ENCODE results near the gene C1orf167.

The C1orf167 gene

DNA sequence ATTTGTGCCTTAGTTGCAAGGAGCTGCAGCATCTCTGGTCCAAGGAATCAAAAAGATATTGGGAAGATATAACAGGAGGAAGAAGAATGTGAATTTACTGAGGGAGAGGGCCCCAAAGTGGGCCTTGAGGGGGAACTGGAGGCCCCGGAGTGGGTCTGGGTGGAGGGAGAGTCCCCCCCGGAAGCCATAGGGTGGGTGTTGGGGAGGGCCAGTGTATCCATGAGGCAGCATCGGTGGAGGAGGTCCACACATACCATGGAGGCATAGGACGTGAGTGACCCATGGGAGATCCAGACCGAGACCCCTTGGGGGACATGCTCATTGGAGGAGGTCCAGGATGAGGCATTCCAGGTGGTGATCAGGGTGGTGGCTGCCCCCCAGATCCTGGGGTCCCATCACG is 708 bp upstream of the C1orf167 start:
- DNase-seq (ENCODE audit: low read depth) = no peak
- TF ChIP-seq CTCF (IDR thresholded peaks at IDR 0.05; ENCODE audit: control insufficient read depth, extremely low read depth, insufficient read depth) = no peak
- H3K4me3 ChIP-seq (ENCODE audit: low read depth, low read length) = no peak overlapping the region

GRCh38 chr1:11764115-11764514 is 2.1 kb downstream of the C1orf167 start:
- no peak for TF ChIP-seq CTCF (IDR thresholded peaks at IDR 0.05; ENCODE audit: control insufficient read depth, extremely low read depth, insufficient read depth)
- DNase-seq (ENCODE audit: low read depth) = no peak
- H3K4me3 ChIP-seq (ENCODE audit: low read depth, low read length) = no peak overlapping the region

DNA sequence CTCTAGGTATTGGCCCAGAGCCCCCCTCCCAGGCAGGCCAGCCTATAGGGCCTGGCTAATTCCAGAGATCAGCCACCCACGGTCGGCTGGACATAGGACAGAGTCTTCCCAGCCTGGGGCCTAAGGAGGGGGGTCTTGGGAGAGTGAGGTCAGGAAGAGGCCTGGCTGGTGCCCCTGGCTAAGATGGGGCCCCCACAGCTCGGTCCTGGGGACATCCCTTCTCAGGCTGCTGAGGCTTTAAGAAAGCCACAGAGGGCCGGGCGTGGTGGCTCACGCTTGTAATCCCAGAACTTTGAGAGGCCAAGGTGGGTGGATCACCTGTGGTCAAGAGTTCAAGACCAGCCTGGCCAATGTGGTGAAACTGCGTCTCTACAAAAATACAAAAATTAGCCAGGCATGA is 2.5 kb downstream of the C1orf167 start:
- H3K4me3 ChIP-seq (ENCODE audit: low read depth, low read length) = no peak overlapping the region
- no peak for DNase-seq (ENCODE audit: low read depth)
- TF ChIP-seq CTCF (IDR thresholded peaks at IDR 0.05; ENCODE audit: control insufficient read depth, extremely low read depth, insufficient read depth) = no peak

DNA sequence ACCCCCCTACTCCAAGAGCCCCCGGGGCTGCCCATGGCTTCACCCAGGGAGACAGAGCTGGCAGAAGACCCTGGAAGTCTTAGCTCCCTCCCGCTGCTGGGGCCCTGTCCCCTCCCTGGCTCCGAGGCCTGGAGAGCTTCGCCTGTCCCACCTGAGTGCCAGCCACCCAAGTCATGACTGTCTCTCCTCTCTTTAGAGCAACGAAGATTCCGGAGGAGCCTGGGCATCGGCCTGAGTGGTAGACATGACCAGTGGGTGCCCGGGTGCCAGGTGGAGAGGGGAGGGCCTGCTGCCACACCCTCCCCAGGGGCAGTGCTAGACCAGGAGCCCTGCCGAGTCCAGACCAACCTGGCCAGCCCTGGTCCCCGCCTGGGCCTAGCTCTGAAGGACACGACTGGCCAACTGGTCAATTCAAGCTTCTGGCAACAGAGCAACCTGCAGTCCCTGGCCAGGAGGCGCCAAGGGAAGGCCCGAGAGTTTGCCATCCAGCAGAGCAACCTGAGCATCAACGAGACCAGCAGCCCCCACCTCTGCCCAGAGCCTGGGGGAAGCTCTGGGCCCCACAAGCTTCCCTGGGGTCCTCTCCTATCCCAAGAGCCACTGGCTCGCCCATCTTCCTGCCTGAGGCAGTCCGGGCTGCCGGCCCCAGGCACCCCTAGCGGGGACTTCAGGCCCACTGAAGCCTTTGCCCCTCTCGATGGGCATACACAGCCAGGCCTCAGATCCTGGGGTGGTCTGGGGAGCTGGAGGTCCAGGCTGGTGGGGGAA is 3.9 kb downstream of the C1orf167 start:
- no peak overlapping the region for H3K4me3 ChIP-seq (ENCODE audit: low read depth, low read length)
- TF ChIP-seq CTCF (IDR thresholded peaks at IDR 0.05; ENCODE audit: control insufficient read depth, extremely low read depth, insufficient read depth) = no peak
- DNase-seq (ENCODE audit: low read depth) = no peak

- H3K4me3 ChIP-seq (ENCODE audit: low read depth, low read length) = no peak overlapping the region
- DNase-seq (ENCODE audit: low read depth) = no peak
- TF ChIP-seq CTCF (IDR thresholded peaks at IDR 0.05; ENCODE audit: control insufficient read depth, extremely low read depth, insufficient read depth) = no peak
Observed at GRCh38 chr1:11766429-11766776, 4.4 kb downstream of the C1orf167 start.

- H3K4me3 ChIP-seq (ENCODE audit: low read depth, low read length) = no peak overlapping the region
- DNase-seq (ENCODE audit: low read depth) = no peak
- TF ChIP-seq CTCF (IDR thresholded peaks at IDR 0.05; ENCODE audit: control insufficient read depth, extremely low read depth, insufficient read depth) = no peak
Observed at GRCh38 chr1:11767922-11768704, 6.1 kb downstream of the C1orf167 start.
